HEK293 (cell line): Measurements from ENCODE around the gene SETD1A.

Experiments
- IKZF3 ChIP-seq: fragments of 450-650 bp; IDR thresholded peaks from 2 replicates; pipeline ENCODE4 v1.5.0; 2018; ENCODE audit warnings: missing biosample characterization, mild to moderate bottlenecking, missing genetic modification characterization, moderate library complexity
- KLF17 ChIP-seq: fragments of 450-650 bp; formaldehyde crosslinking; IDR thresholded peaks from 2 replicates; pipeline ENCODE4 v1.5.1; 2016; ENCODE audit warnings: missing biosample characterization, missing genetic modification characterization
- KLF9 ChIP-seq: fragments of 450-650 bp; formaldehyde crosslinking; IDR thresholded peaks from 2 replicates; pipeline ENCODE4 v1.5.1; 2016; ENCODE audit warnings: missing biosample characterization, missing genetic modification characterization, low read depth
- RBAK ChIP-seq: fragments of 450-650 bp; formaldehyde crosslinking; IDR thresholded peaks from 2 replicates; pipeline ENCODE4 v1.5.1; 2016; ENCODE audit warnings: missing biosample characterization, missing genetic modification characterization
- SP3 ChIP-seq: fragments of 450-650 bp; formaldehyde crosslinking; IDR thresholded peaks from 2 replicates; pipeline ENCODE4 v1.5.1; 2016; ENCODE audit warnings: missing biosample characterization, missing genetic modification characterization
- TRIM28 ChIP-seq: IDR thresholded peaks from 2 replicates; pipeline ENCODE4 v1.6.1; 2011; ENCODE audit warnings: low read length, control low read depth, borderline replicate concordance
- ZBTB20 ChIP-seq: fragments of 450-650 bp; formaldehyde crosslinking; IDR thresholded peaks from 2 replicates; pipeline ENCODE4 v1.5.1; 2016; ENCODE audit warnings: missing biosample characterization, missing genetic modification characterization
- ZFHX2 ChIP-seq: fragments of 450-650 bp; formaldehyde crosslinking; conservative IDR thresholded peaks from 2 replicates; pipeline ENCODE4 v1.5.1; 2016; ENCODE audit warnings: missing biosample characterization, missing genetic modification characterization
- ZNF146 ChIP-seq: fragments of 450-650 bp; formaldehyde crosslinking; IDR thresholded peaks from 2 replicates; pipeline ENCODE4 v1.5.1; 2016; ENCODE audit warnings: missing biosample characterization, missing genetic modification characterization
- ZNF2 ChIP-seq: fragments of 450-650 bp; formaldehyde crosslinking; IDR thresholded peaks from 2 replicates; pipeline ENCODE4 v1.5.1; 2016; ENCODE audit warnings: missing biosample characterization, missing genetic modification characterization
- ZNF248 ChIP-seq: fragments of 450-650 bp; formaldehyde crosslinking; IDR thresholded peaks from 2 replicates; pipeline ENCODE4 v1.5.1; 2017; ENCODE audit warnings: missing biosample characterization, missing genetic modification characterization
- ZNF335 ChIP-seq: fragments of 450-650 bp; formaldehyde crosslinking; conservative IDR thresholded peaks from 2 replicates; pipeline ENCODE4 v1.5.1; 2016; ENCODE audit warnings: missing biosample characterization, missing genetic modification characterization
- ZNF37A ChIP-seq: fragments of 450-650 bp; IDR thresholded peaks from 2 replicates; pipeline ENCODE4 v1.5.1; 2018; ENCODE audit warnings: missing biosample characterization, missing genetic modification characterization
- ZNF394 ChIP-seq: fragments of 450-650 bp; formaldehyde crosslinking; IDR thresholded peaks from 2 replicates; pipeline ENCODE4 v1.5.1; 2016; ENCODE audit warnings: missing biosample characterization, missing genetic modification characterization, mild to moderate bottlenecking, moderate library complexity, borderline replicate concordance
- ZNF404 ChIP-seq: fragments of 450-650 bp; formaldehyde crosslinking; IDR thresholded peaks from 2 replicates; pipeline ENCODE4 v1.5.1; 2017; ENCODE audit warnings: missing biosample characterization, missing genetic modification characterization
- ZNF513 ChIP-seq: fragments of 450-650 bp; IDR thresholded peaks from 2 replicates; pipeline ENCODE4 v1.5.1; 2018; ENCODE audit warnings: missing biosample characterization, missing genetic modification characterization
- ZNF549 ChIP-seq: fragments of 450-650 bp; IDR thresholded peaks from 2 replicates; pipeline ENCODE4 v1.5.1; 2018; ENCODE audit warnings: missing biosample characterization, missing genetic modification characterization, mild to moderate bottlenecking, inconsistent platforms, moderate library complexity
- ZNF600 ChIP-seq: fragments of 450-650 bp; formaldehyde crosslinking; IDR thresholded peaks from 2 replicates; pipeline ENCODE4 v1.5.1; 2016; ENCODE audit warnings: missing biosample characterization, missing genetic modification characterization
- ZNF610 ChIP-seq: fragments of 450-650 bp; formaldehyde crosslinking; IDR thresholded peaks from 2 replicates; pipeline ENCODE4 v1.5.1; 2016; ENCODE audit warnings: missing biosample characterization, missing genetic modification characterization, borderline replicate concordance
- ZNF768 ChIP-seq: fragments of 450-650 bp; formaldehyde crosslinking; IDR thresholded peaks from 2 replicates; pipeline ENCODE4 v1.5.1; 2018; ENCODE audit warnings: missing biosample characterization, mild to moderate bottlenecking, missing genetic modification characterization
- ZSCAN23 ChIP-seq: fragments of 450-650 bp; formaldehyde crosslinking; IDR thresholded peaks from 2 replicates; pipeline ENCODE4 v1.5.1; 2016; ENCODE audit warnings: missing biosample characterization, missing genetic modification characterization
- ZSCAN5A ChIP-seq: fragments of 450-650 bp; formaldehyde crosslinking; IDR thresholded peaks from 2 replicates; pipeline ENCODE4 v1.5.1; 2016; ENCODE audit warnings: missing biosample characterization, missing genetic modification characterization
- TF ChIP-seq, protein P1 (sequence below): fragments of 450-650 bp; formaldehyde crosslinking; IDR thresholded peaks from 2 replicates; pipeline ENCODE4 v1.5.1; 2016; ENCODE audit warnings: missing biosample characterization, missing genetic modification characterization, borderline replicate concordance
- TF ChIP-seq, protein P2 (sequence below): fragments of 450-650 bp; formaldehyde crosslinking; IDR thresholded peaks from 2 replicates; pipeline ENCODE4 v1.5.1; 2016; ENCODE audit warnings: missing biosample characterization, missing genetic modification characterization
- TF ChIP-seq, protein P3 (sequence below): fragments of 450-650 bp; formaldehyde crosslinking; IDR thresholded peaks from 2 replicates; pipeline ENCODE4 v1.5.1; 2016; ENCODE audit warnings: missing biosample characterization, missing genetic modification characterization, low read depth
- TF ChIP-seq, protein P4 (sequence below): fragments of 450-650 bp; formaldehyde crosslinking; IDR thresholded peaks from 2 replicates; pipeline ENCODE4 v1.5.1; 2016; ENCODE audit warnings: missing biosample characterization, missing genetic modification characterization

The SETD1A gene

DNA sequence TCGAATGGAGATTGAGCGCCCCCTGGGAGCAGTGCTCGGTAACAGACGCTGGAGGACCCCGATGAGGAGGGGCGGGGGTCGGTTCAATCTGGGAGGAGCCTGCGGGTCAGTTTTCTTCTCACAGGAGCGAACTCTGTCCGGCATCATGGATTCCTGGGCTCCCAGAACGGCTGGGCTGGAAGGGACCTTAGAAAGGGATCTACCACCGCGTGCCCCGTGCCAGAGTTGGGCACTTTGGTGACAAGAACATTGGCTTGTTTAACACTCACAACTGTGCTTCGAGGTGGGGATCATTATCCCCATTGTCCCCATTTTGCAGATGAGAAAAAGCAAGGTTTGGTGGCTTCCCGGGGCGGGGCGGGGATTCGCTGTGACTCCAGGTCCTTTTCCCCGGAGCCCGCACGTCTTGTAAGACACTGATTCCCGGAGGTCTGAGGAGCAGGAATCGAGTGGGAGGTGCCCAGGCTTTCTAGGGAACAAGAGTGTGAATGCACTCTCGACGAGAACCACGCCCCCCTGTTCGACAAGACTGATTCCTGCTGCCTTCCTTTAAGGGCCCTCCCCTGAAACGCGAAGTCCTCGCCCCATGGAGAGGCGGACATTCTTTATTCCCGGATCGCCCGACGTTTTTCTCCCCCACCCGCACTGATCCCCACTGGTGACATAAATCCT lies 35.7 kb upstream of the SETD1A start (continued):
- TF ChIP-seq, protein P1, sequence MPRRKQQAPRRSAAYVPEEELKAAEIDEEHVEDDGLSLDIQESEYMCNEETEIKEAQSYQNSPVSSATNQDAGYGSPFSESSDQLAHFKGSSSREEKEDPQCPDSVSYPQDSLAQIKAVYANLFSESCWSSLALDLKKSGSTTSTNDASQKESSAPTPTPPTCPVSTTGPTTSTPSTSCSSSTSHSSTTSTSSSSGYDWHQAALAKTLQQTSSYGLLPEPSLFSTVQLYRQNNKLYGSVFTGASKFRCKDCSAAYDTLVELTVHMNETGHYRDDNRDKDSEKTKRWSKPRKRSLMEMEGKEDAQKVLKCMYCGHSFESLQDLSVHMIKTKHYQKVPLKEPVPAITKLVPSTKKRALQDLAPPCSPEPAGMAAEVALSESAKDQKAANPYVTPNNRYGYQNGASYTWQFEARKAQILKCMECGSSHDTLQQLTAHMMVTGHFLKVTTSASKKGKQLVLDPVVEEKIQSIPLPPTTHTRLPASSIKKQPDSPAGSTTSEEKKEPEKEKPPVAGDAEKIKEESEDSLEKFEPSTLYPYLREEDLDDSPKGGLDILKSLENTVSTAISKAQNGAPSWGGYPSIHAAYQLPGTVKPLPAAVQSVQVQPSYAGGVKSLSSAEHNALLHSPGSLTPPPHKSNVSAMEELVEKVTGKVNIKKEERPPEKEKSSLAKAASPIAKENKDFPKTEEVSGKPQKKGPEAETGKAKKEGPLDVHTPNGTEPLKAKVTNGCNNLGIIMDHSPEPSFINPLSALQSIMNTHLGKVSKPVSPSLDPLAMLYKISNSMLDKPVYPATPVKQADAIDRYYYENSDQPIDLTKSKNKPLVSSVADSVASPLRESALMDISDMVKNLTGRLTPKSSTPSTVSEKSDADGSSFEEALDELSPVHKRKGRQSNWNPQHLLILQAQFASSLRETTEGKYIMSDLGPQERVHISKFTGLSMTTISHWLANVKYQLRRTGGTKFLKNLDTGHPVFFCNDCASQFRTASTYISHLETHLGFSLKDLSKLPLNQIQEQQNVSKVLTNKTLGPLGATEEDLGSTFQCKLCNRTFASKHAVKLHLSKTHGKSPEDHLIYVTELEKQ, result 0 out of 2 replicates have a peak, but pooled peaks have one; percentile 5
- peak; percentile 83 for TF ChIP-seq ZNF335
- TF ChIP-seq ZNF37A (tag by site-specific recombination), result no peak
- TF ChIP-seq ZNF610 (tag by site-specific recombination), result peak; percentile 76
- TF ChIP-seq, protein P2, sequence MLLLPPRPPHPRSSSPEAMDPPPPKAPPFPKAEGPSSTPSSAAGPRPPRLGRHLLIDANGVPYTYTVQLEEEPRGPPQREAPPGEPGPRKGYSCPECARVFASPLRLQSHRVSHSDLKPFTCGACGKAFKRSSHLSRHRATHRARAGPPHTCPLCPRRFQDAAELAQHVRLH (tag by site-specific recombination), result peak; percentile 52
- TF ChIP-seq ZSCAN23 (tag by site-specific recombination), result 0 out of 2 replicates have a peak, but pooled peaks have one; percentile 3
- TF ChIP-seq SP3 (tag by site-specific recombination), result no peak
- TF ChIP-seq ZBTB20 (tag by site-specific recombination), result peak; percentile 98
- peak; percentile 21; the same call in 1 of the 2 replicates for TF ChIP-seq KLF17 (tag by site-specific recombination)
- 0 out of 2 replicates have a peak, but pooled peaks have one; percentile 10 for TF ChIP-seq ZNF600
- TF ChIP-seq ZNF404 (tag by site-specific recombination), result 0 out of 2 replicates have a peak, but pooled peaks have one; percentile 11
- TF ChIP-seq ZSCAN5A (tag by site-specific recombination), result peak; percentile 52; the same call in 1 of the 2 replicates
- TF ChIP-seq TRIM28, result 0 out of 2 replicates have a peak, but pooled peaks have one; percentile 28
- no peak for TF ChIP-seq ZNF146 (tag by site-specific recombination)
- no peak for TF ChIP-seq ZNF768 (tag by site-specific recombination)
- no peak for TF ChIP-seq RBAK (tag by site-specific recombination)
- TF ChIP-seq, protein P3, sequence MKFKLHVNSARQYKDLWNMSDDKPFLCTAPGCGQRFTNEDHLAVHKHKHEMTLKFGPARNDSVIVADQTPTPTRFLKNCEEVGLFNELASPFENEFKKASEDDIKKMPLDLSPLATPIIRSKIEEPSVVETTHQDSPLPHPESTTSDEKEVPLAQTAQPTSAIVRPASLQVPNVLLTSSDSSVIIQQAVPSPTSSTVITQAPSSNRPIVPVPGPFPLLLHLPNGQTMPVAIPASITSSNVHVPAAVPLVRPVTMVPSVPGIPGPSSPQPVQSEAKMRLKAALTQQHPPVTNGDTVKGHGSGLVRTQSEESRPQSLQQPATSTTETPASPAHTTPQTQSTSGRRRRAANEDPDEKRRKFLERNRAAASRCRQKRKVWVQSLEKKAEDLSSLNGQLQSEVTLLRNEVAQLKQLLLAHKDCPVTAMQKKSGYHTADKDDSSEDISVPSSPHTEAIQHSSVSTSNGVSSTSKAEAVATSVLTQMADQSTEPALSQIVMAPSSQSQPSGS, result no peak
- TF ChIP-seq KLF9 (tag by site-specific recombination), result peak; percentile 99
- TF ChIP-seq ZFHX2 (tag by site-specific recombination), result peak; percentile 25; the same call in 1 of the 2 replicates
- TF ChIP-seq ZNF248, result no peak
- TF ChIP-seq ZNF394 (tag by site-specific recombination), result peak; percentile 40
- TF ChIP-seq ZNF549, result no peak
- peak; percentile 39; the same call in 1 of the 2 replicates for TF ChIP-seq ZNF2
- peak; percentile 53; the same call in 1 of the 2 replicates for TF ChIP-seq ZNF513 (tag by site-specific recombination)
- TF ChIP-seq, protein P4, sequence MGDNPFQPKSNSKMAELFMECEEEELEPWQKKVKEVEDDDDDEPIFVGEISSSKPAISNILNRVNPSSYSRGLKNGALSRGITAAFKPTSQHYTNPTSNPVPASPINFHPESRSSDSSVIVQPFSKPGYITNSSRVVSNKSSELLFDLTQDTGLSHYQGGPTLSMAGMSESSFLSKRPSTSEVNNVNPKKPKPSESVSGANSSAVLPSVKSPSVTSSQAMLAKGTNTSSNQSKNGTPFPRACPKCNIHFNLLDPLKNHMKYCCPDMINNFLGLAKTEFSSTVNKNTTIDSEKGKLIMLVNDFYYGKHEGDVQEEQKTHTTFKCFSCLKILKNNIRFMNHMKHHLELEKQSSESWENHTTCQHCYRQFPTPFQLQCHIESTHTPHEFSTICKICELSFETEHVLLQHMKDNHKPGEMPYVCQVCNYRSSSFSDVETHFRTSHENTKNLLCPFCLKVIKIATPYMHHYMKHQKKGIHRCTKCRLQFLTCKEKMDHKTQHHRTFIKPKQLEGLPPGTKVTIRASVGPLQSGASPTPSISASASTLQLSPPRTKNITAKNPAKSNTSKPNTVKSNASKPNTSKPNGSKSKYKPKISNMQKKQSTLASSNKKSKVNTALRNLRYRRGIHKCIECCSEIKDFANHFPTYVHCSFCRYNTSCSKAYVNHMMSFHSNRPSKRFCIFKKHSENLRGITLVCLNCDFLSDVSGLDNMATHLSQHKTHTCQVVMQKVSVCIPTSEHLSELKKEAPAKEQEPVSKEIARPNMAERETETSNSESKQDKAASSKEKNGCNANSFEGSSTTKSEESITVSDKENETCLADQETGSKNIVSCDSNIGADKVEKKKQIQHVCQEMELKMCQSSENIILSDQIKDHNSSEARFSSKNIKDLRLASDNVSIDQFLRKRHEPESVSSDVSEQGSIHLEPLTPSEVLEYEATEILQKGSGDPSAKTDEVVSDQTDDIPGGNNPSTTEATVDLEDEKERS, result no peak
- peak; percentile 68; the same call in 1 of the 2 replicates for TF ChIP-seq IKZF3
